Endothelial cell of umbilical vein (primary cell): Measurements from ENCODE around the gene RND2. TPM values are rescaled to one million over a fixed set of nuclear protein-coding genes. Genes with fewer than 3 reads are reported as not detected.
A peak's percentile ranks its signal among the peaks of the same experiment; 100 is the strongest.

ENCODE experiments used
- Bru-seq: library from RNA; stranded (reverse); fragments of 400-500 nt; gene quantifications from one replicate; lab custom pipeline; 2021; lab: Mats Ljungman, UMichigan
- BruChase-seq, 2 experiments: library from RNA; stranded (reverse); fragments of 400-500 nt; gene quantifications; one replicate each; lab custom pipeline; 2021; lab: Mats Ljungman, UMichigan
- BruUV-seq: library from RNA; stranded (reverse); fragments of 400-500 nt; replicated peaks from 2 replicates; lab custom pipeline; 2021; lab: Mats Ljungman, UMichigan
- CTCF ChIA-PET: fragments of 300-600, 350-600 bp; sonication (Branson Sonifier 250); formaldehyde crosslinking; loops from one replicate; lab custom pipeline; 2021; ENCODE audit warnings: antibody characterized with exemption, inconsistent platforms; lab: Charles Lee
- POLR2A ChIA-PET: fragments of 300-600, 350-600 bp; sonication (Branson Sonifier 250); formaldehyde crosslinking; loops from one replicate; lab custom pipeline; 2021; ENCODE audit warnings: antibody characterized with exemption, inconsistent platforms; lab: Charles Lee
- DNase-seq: peaks from one replicate; pipeline ENCODE4 v3.0.0-alpha.2; 2011; ENCODE audit warnings: low read depth, low spot score
- FAIRE-seq: peaks from 2 replicates; lab custom pipeline; 2011; peaks lifted over from hg19 to GRCh38; lab: Jason Lieb, UNC
- H2AFZ ChIP-seq: 2 replicates; pipeline ENCODE4 v1.6.0; 2012; ENCODE audit warnings: low read depth, low read length, control low read depth, inconsistent platforms
- H3K27ac ChIP-seq: 2 replicates; pipeline ENCODE4 v1.5.1; 2011; ENCODE audit warnings: low read depth, mild to moderate bottlenecking, control low read depth, low read length, moderate library complexity; ENCODE audit not compliant: insufficient read depth
- H3K27me3 ChIP-seq, 2 experiments: 2 replicates each; pipeline versions ENCODE4 v1.6.0 to v1.6.1; 2011; ENCODE audit warnings: low read length in 2 of 2, mixed read lengths in 1 of 2; ENCODE audit not compliant: control insufficient read depth in 2 of 2, insufficient read depth in 2 of 2
- H3K36me3 ChIP-seq, 2 experiments: 2 replicates in 1 of 2; 3 replicates in 1 of 2; pipeline ENCODE4 v1.5.1; 2011; ENCODE audit warnings: low read length in 2 of 2, mild to moderate bottlenecking in 1 of 2, moderate library complexity in 1 of 2; ENCODE audit not compliant: control insufficient read depth in 2 of 2, insufficient read depth in 2 of 2; ENCODE audit errors: extremely low read depth in 1 of 2
- H3K4me1 ChIP-seq: 3 replicates; pipeline ENCODE4 v1.5.1; 2011; ENCODE audit warnings: mild to moderate bottlenecking, low read length; ENCODE audit not compliant: control insufficient read depth, insufficient read depth; ENCODE audit errors: extremely low read depth
- H3K4me2 ChIP-seq: 2 replicates; pipeline ENCODE4 v1.6.1; 2011; ENCODE audit warnings: low read length, control low read depth, mixed read lengths; ENCODE audit not compliant: insufficient read depth
- H3K4me3 ChIP-seq, 3 experiments: fragments of 200-600 bp in 1 of 3; sonication (generic), shearing (Covaris generic) in 1 of 3; replicated peaks in 1 of 3; 2 replicates each; pipeline ENCODE4 v1.5.1; 2011 to 2016; ENCODE audit warnings: control low read depth in 3 of 3, low read length in 3 of 3, mild to moderate bottlenecking in 2 of 3, inconsistent platforms in 1 of 3, low read depth in 1 of 3, moderate library complexity in 1 of 3; ENCODE audit not compliant: insufficient read depth in 1 of 3
- H3K79me2 ChIP-seq: 2 replicates; pipeline ENCODE4 v1.6.0; 2012; ENCODE audit warnings: low read length, inconsistent platforms; ENCODE audit not compliant: control insufficient read depth, insufficient read depth
- H3K9ac ChIP-seq: replicated peaks from 2 replicates; pipeline ENCODE3; 2011; ENCODE audit warnings: low read length, control low read depth; ENCODE audit not compliant: insufficient read depth; ENCODE audit errors: extremely low read depth
- H3K9me1 ChIP-seq: replicated peaks from 3 replicates; pipeline ENCODE4 v1.6.0; 2011; ENCODE audit warnings: mild to moderate bottlenecking, low read length; ENCODE audit not compliant: control insufficient read depth, insufficient read depth; ENCODE audit errors: extremely low read depth
- H3K9me3 ChIP-seq: replicated peaks from 2 replicates; pipeline ENCODE4 v1.5.1; 2012; ENCODE audit warnings: low read length, inconsistent platforms; ENCODE audit not compliant: control insufficient read depth, insufficient read depth
- H4K20me1 ChIP-seq: replicated peaks from 2 replicates; pipeline ENCODE3; 2011; ENCODE audit warnings: mild to moderate bottlenecking, low read length; ENCODE audit not compliant: control insufficient read depth, insufficient read depth; ENCODE audit errors: extremely low read depth
- JUN ChIP-seq: IDR thresholded peaks from 2 replicates; pipeline ENCODE4 v1.6.1; 2011; ENCODE audit warnings: borderline replicate concordance, low read depth; ENCODE audit not compliant: insufficient read length, insufficient read depth
- POLR2AphosphoS5 ChIP-seq: IDR thresholded peaks from 2 replicates; pipeline ENCODE4 v1.6.1; 2012; ENCODE audit warnings: low read depth, mild to moderate bottlenecking, control low read depth, low read length, moderate library complexity; ENCODE audit not compliant: insufficient read depth
- dilution Hi-C: fragments of 300-500 bp; cut with MboI; formaldehyde crosslinking; loops from one replicate; pipeline ENCODE4 v1.15.0; 2019; ENCODE audit warnings: low sequenced_read_pairs; ENCODE audit not compliant: extremely low pct_ligation_motif_present
- intact Hi-C: fragments of 100-400 bp; cut with micrococcal nuclease; formaldehyde crosslinking; loops from one replicate; pipeline ENCODE4 v1.10.0; 2022
- long read RNA-seq: library from polyadenylated mRNA; stranded (forward); transcript quantifications from one replicate; pipeline ENCODE4 v2.0.0, GENCODE V29; 2021
- polyA minus RNA-seq, 3 experiments: library from RNA; depleted of rRNA, polyadenylated mRNA; stranded (reverse); fragments of >200 nt; gene quantifications; 1 replicate in 1 of 3; 2 replicates in 2 of 3; pipeline ENCODE4 v1.2.3, GENCODE V29; 2011
- polyA plus RNA-seq, 4 experiments: library from polyadenylated mRNA; depleted of rRNA in 3 of 4; stranded (reverse) in 3 of 4; unstranded in 1 of 4; fragments of >200 nt; gene quantifications; 2 replicates each; pipeline versions ENCODE4 v1.2.1 to v1.2.3, GENCODE V29; 2011 to 2012; ENCODE audit warnings: missing spikeins in 1 of 4
- total RNA-seq: library from RNA; stranded (reverse); gene quantifications from 2 replicates; pipeline ENCODE4 v1.2.3, GENCODE V29; 2021
- TF ChIP-seq, protein P1 (sequence below), 2 donors: IDR thresholded peaks; 1 replicate in 1 of 2; 2 replicates in 1 of 2; pipeline ENCODE4 v1.5.1; 2011; ENCODE audit warnings: low read length in 2 of 2, mild to moderate bottlenecking in 2 of 2, moderate library complexity in 2 of 2, control low read depth in 1 of 2, inconsistent platforms in 1 of 2, low read depth in 1 of 2; ENCODE audit not compliant: insufficient read depth in 1 of 2; ENCODE audit errors: extremely low read depth in 1 of 2

The RND2 gene, protein sequence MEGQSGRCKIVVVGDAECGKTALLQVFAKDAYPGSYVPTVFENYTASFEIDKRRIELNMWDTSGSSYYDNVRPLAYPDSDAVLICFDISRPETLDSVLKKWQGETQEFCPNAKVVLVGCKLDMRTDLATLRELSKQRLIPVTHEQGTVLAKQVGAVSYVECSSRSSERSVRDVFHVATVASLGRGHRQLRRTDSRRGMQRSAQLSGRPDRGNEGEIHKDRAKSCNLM
- total RNA-seq (0.53 and 0.97 TPM in 2 replicates), polyA plus RNA-seq (0.60 and 0.81 TPM in 2 replicates), polyA minus RNA-seq (0.19 and 0.39 TPM in 2 replicates), Bru-seq, nascent RNA (percentile 14 among the genes with signal in this experiment), BruChase-seq, experiment 1, labeled RNA remaining after a 6-hour chase (percentile 29 among the genes with signal in this experiment), BruChase-seq, experiment 2, labeled RNA remaining after a 2-hour chase (percentile 15 among the genes with signal in this experiment)
- 0.48 and 0.52 TPM in 2 replicates for polyA plus RNA-seq (2011; cell fraction: cytosol; rRNA removed)
- 0.22 and 0.31 TPM in 2 replicates for polyA plus RNA-seq (2011; cell fraction: nucleus; rRNA removed)
- polyA plus RNA-seq (2012) = 0.55 and 0.82 TPM in 2 replicates
- not detected for polyA minus RNA-seq (2011; cell fraction: cytosol; rRNA and poly(A)+ RNA removed)
- polyA minus RNA-seq (2011; cell fraction: nucleus; rRNA and poly(A)+ RNA removed) = not detected in 2 replicates
- long read RNA-seq = 0 reads

DNA sequence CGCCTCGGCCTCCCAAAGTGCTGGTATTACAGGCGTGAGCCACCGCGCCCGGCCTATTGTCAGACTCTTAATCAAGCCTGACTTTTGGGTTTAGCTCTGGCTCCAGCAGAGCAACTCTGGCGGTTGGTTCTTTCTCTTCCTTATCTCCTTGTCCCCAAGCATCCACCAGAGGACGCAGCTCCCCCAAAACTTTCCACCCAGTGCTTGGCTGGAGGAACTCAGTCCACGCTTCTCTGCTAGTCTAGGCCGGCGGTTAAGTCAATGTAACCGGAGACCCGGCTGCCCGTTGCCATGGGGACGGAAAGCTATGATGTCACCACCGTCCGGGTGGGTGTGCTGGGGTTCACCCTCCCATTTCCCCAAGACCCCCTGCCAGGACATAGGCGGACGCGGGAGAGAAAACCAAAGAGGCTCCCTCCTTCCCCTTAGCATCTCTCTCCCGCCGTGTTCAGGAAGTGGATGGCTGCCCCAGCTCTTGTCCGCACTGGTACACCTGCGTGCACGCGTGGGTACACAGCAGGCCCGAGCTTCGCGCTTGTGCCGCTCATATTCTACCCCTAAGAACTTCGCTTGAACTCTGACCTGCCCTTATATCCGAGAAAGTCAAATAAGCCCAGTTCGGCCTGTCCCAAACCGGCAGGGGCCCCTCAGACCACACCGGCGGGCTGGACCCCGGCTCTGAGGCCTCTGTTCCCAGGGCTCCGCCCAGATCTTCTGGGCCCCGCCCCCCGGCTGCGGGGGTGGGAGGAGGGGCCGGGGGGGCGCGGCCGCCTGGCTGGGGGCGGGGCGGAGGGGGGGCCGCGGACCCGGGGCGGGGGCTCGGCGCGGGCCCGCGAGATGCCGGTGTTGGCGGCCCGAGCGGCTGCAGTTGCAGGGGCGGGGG, at the start of gene RND2:
TSS of gene RND2 (plus strand) at position 825 of the 883 bp plus-strand sequence. CDS start 117 bp downstream, outside the sequence.
- Histone ChIP-seq H2AFZ (peak within 1 kb of the TSS; percentile 89), H3K4me3 (peak within 1 kb of the TSS; percentile 32 to 59 (median 53)), H4K20me1 (no peaks in the 10 kb centered on the region), H3K9me3 (no peaks in the 10 kb centered on the region), H3K27ac (peak within 1 kb of the TSS; percentile 13), H3K4me2 (peak within 1 kb of the TSS; percentile 82), H3K4me1 (peaks cover 12% of the 10 kb centered on the region), H3K9ac (peak within 1 kb of the TSS; percentile 62), H3K9me1 (no peaks in the 10 kb centered on the region), H3K36me3 (no peaks in the 10 kb centered on the region), H3K27me3 (no peaks in the 10 kb centered on the region), H3K79me2 (peaks cover 18% of the 10 kb centered on the region)
- TF ChIP-seq, protein P1, sequence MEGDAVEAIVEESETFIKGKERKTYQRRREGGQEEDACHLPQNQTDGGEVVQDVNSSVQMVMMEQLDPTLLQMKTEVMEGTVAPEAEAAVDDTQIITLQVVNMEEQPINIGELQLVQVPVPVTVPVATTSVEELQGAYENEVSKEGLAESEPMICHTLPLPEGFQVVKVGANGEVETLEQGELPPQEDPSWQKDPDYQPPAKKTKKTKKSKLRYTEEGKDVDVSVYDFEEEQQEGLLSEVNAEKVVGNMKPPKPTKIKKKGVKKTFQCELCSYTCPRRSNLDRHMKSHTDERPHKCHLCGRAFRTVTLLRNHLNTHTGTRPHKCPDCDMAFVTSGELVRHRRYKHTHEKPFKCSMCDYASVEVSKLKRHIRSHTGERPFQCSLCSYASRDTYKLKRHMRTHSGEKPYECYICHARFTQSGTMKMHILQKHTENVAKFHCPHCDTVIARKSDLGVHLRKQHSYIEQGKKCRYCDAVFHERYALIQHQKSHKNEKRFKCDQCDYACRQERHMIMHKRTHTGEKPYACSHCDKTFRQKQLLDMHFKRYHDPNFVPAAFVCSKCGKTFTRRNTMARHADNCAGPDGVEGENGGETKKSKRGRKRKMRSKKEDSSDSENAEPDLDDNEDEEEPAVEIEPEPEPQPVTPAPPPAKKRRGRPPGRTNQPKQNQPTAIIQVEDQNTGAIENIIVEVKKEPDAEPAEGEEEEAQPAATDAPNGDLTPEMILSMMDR (IDR thresholded peaks at IDR 0.05; ENCODE audit: extremely low read depth in 1 of 2, insufficient read depth in 1 of 2, low read depth in 1 of 2, low read length in 2 of 2) = peak; percentile 57 to 82
- no peak for TF ChIP-seq POLR2AphosphoS5
- TF ChIP-seq JUN = no peak
- peak; percentile 95 for FAIRE-seq
- peak; percentile 93 for DNase-seq
- no TSS peak for BruUV-seq
- ChIA-PET POLR2A (interaction anchor here (0.8 to 1.6 kb wide), 6 partner anchors 27 to 343 kb away, joined by 3 to 21 read pairs (median 5); no protein-coding TSS in a partner anchor), CTCF (interaction anchor here (0.7 to 3.4 kb wide), 32 partner anchors 9 to 459 kb away, joined by 3 to 27 read pairs (median 4); partner anchors contain the start of genes BRCA1, DHX8, IFI35 and NBR1)
- intact Hi-C loops (loop anchor here (1.0 to 2.0 kb wide), 3 partner anchors 100 to 188 kb away; partner anchors contain the start of gene BRCA1), dilution Hi-C loops (no loop called here)
